BLaER1 (cell line): Measurements from ENCODE around the gene LIPH.

ENCODE experiments used
- H3K27ac ChIP-seq: shearing (Covaris generic); formaldehyde crosslinking; 2 replicates; pipeline ENCODE4 v1.8.1; 2022
- H3K27me3 ChIP-seq: shearing (Covaris generic); formaldehyde crosslinking; 2 replicates; pipeline ENCODE4 v1.8.1; 2022
- H3K36me3 ChIP-seq: shearing (Covaris generic); formaldehyde crosslinking; 2 replicates; pipeline ENCODE4 v1.8.1; 2022
- H3K4me1 ChIP-seq: shearing (Covaris generic); formaldehyde crosslinking; 2 replicates; pipeline ENCODE4 v1.8.1; 2022
- H3K4me2 ChIP-seq: shearing (Covaris generic); formaldehyde crosslinking; 2 replicates; pipeline ENCODE4 v1.8.1; 2022
- H3K4me3 ChIP-seq: shearing (Covaris generic); formaldehyde crosslinking; 2 replicates; pipeline ENCODE4 v1.8.1; 2022
- H3K9ac ChIP-seq: shearing (Covaris generic); formaldehyde crosslinking; 2 replicates; pipeline ENCODE4 v1.8.1; 2022
- H3K9me3 ChIP-seq: shearing (Covaris generic); formaldehyde crosslinking; 2 replicates; pipeline ENCODE4 v1.8.1; 2022
- H4K20me1 ChIP-seq: shearing (Covaris generic); formaldehyde crosslinking; 2 replicates; pipeline ENCODE4 v1.8.1; 2022
- Cebpa-rat ChIP-seq: shearing (Covaris generic); IDR thresholded peaks from 2 replicates; pipeline ENCODE4 v1.8.1; 2022

The LIPH gene

DNA sequence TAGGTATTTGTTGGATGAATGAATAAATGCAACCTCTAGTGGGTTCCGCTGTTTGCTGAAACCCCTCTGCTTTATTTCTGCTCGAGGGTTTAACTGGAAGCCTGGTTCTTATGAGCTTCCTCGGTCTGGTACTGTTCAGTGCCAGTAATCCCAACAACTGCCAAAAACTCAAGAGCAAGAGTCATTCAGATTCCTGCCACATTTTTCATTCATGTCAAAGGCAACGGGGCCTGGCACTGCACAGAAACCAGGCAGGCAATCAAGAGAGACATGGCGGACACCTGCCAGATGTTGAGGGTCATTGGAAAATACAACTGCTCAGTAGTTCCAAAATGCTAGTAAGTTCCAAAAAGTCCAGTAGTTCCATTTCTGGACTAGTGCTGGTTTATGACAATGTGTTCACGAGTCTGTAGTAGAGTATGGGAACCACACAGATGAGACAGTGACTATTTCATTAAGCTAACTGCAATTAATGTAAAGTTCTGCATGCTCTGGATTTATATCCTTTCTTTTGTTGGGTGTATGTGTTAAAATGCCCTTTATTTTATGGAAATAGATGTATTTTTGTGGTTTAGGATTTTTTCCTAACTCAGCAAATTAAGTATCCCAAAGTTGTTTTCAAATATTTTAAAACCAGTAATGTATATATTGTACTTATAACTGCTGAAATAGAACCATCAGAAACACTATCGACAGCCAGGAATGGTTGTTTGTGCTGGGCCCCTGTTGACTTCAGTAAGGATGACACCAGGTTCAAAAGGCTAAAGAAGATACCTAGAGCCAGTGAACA lies 30.8 kb downstream of the LIPH start:
- Histone ChIP-seq H3K27me3 (no peaks in the 10 kb centered on the region), H3K4me2 (no peak overlapping the region), H4K20me1 (no peaks in the 10 kb centered on the region), H3K36me3 (no peaks in the 10 kb centered on the region), H3K9ac (no peak overlapping the region), H3K27ac (no peak overlapping the region), H3K4me3 (no peak overlapping the region), H3K9me3 (no peaks in the 10 kb centered on the region), H3K4me1 (no peaks in the 10 kb centered on the region)
- TF ChIP-seq Cebpa-rat: no peak

DNA sequence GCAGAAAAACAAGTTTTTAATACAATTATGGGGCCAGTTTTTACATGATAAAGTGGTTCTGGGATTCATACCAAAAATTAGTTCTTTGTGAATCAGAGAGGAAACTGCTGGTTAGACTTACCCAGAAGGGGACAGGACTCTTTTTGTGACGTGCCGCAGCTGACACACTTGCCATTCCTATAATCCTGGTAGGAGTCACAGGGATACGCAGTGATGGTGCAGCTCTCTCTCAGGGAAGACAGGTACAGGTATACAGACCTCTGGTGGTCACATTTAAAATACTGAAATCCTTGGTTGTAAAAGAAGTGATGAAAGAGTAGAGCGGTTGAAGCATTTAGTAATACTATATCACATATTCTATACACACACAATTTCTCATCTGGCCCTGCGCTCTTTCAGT lies 33.4 kb downstream of the LIPH start:
- H3K4me3 ChIP-seq: no peak overlapping the region
- H3K4me2 ChIP-seq: no peak overlapping the region
- H3K9me3 ChIP-seq: no peaks in the 10 kb centered on the region
- no peak for TF ChIP-seq Cebpa-rat
- no peaks in the 10 kb centered on the region for H3K36me3 ChIP-seq
- no peak overlapping the region for H3K27ac ChIP-seq
- no peaks in the 10 kb centered on the region for H3K4me1 ChIP-seq
- no peak overlapping the region for H3K9ac ChIP-seq
- H3K27me3 ChIP-seq: no peaks in the 10 kb centered on the region
- H4K20me1 ChIP-seq: no peaks in the 10 kb centered on the region

- H3K4me3 ChIP-seq: no peak overlapping the region
- no peak overlapping the region for H3K27ac ChIP-seq
- H3K4me1 ChIP-seq: no peaks in the 10 kb centered on the region
- no peaks in the 10 kb centered on the region for H3K36me3 ChIP-seq
- H3K4me2 ChIP-seq: no peak overlapping the region
- no peaks in the 10 kb centered on the region for H3K27me3 ChIP-seq
- no peak overlapping the region for H3K9ac ChIP-seq
- no peak for TF ChIP-seq Cebpa-rat
- no peaks in the 10 kb centered on the region for H3K9me3 ChIP-seq
- no peaks in the 10 kb centered on the region for H4K20me1 ChIP-seq
These were observed 34.8 kb downstream of the LIPH start for GRCh38 chr3:185517387-185518130.

- Histone ChIP-seq H3K27ac (no peak overlapping the region), H3K4me2 (no peak overlapping the region), H3K9ac (no peak overlapping the region), H3K4me3 (no peak overlapping the region), H3K9me3 (no peaks in the 10 kb centered on the region), H4K20me1 (no peaks in the 10 kb centered on the region), H3K36me3 (no peaks in the 10 kb centered on the region), H3K27me3 (no peaks in the 10 kb centered on the region), H3K4me1 (no peaks in the 10 kb centered on the region)
- no peak for TF ChIP-seq Cebpa-rat
These were observed 40.7 kb downstream of the LIPH start for GRCh38 chr3:185511711-185512110.

GRCh38 chr3:185508335-185508991 lies 43.9 kb downstream of the LIPH start:
- Histone ChIP-seq H3K27ac (no peak overlapping the region), H3K4me3 (no peak overlapping the region), H3K36me3 (no peaks in the 10 kb centered on the region), H3K9me3 (no peaks in the 10 kb centered on the region), H3K27me3 (no peaks in the 10 kb centered on the region), H3K4me1 (no peaks in the 10 kb centered on the region), H4K20me1 (no peaks in the 10 kb centered on the region), H3K9ac (no peak overlapping the region), H3K4me2 (no peak overlapping the region)
- no peak for TF ChIP-seq Cebpa-rat

DNA sequence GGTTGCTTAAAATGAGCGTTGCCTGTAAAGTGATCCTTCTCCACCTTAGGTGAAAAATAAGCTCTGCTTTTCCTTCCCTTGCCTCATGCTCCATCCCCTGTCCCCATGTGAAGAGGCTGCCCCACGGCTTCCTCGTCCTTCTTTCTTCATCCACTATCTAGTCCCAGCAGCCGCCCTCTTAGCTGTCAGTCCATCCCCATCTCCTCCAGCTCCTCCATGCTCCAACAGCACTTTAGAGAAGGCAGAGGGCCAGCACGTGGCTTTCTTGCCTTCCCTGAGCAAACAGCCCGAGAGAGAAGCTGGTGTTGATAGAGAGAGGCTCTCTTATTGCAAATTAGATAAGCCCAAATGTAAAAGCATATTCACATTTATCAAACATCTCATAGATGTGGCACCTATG lies 44.5 kb downstream of the LIPH start:
- no peak for TF ChIP-seq Cebpa-rat

DNA sequence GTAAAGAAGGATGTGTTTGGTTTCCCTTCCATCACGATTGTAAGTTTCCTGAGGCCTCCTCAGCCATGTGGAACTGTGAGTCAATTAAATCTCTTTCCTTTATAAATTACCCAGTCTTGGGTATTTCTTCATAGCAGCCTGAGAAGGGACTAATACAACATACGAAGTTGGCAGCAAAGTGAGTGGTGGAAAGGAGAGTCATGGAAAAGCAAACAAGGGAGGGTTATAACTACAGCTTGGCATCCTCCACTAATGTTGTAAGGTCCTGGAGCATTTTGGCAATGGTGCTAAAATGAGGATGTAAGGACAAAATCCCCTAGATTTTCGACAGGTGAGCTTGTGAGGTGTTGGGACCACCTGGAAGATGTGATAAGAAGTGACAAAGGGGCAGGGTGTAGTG lies 47.8 kb downstream of the LIPH start:
- Histone ChIP-seq H4K20me1 (no peaks in the 10 kb centered on the region), H3K27ac (no peak overlapping the region), H3K9ac (no peak overlapping the region), H3K27me3 (no peaks in the 10 kb centered on the region), H3K36me3 (no peaks in the 10 kb centered on the region), H3K4me1 (0 out of 2 replicates have a peak, but pooled peaks cover under 1% of the 10 kb centered on the region), H3K4me3 (no peak overlapping the region), H3K9me3 (no peaks in the 10 kb centered on the region), H3K4me2 (no peak overlapping the region)
- no peak for TF ChIP-seq Cebpa-rat

More for the DNA sequence above, 44.5 kb downstream of the LIPH start:
- Histone ChIP-seq H3K4me2 (no peak overlapping the region), H3K27me3 (no peaks in the 10 kb centered on the region), H3K9me3 (no peaks in the 10 kb centered on the region), H4K20me1 (no peaks in the 10 kb centered on the region), H3K36me3 (no peaks in the 10 kb centered on the region), H3K9ac (no peak overlapping the region), H3K4me1 (no peaks in the 10 kb centered on the region), H3K4me3 (no peak overlapping the region), H3K27ac (no peak overlapping the region)

GRCh38 chr3:185503521-185503920 lies 48.9 kb downstream of the LIPH start:
- no peaks in the 10 kb centered on the region for H4K20me1 ChIP-seq
- H3K36me3 ChIP-seq: no peaks in the 10 kb centered on the region
- no peak overlapping the region for H3K4me3 ChIP-seq
- TF ChIP-seq Cebpa-rat: no peak
- H3K9me3 ChIP-seq: no peaks in the 10 kb centered on the region
- H3K4me2 ChIP-seq: no peak overlapping the region
- no peak overlapping the region for H3K27ac ChIP-seq
- H3K9ac ChIP-seq: no peak overlapping the region
- H3K4me1 ChIP-seq: peaks cover 6% of the 10 kb centered on the region; the same call in 1 of the 2 replicates
- no peaks in the 10 kb centered on the region for H3K27me3 ChIP-seq

DNA sequence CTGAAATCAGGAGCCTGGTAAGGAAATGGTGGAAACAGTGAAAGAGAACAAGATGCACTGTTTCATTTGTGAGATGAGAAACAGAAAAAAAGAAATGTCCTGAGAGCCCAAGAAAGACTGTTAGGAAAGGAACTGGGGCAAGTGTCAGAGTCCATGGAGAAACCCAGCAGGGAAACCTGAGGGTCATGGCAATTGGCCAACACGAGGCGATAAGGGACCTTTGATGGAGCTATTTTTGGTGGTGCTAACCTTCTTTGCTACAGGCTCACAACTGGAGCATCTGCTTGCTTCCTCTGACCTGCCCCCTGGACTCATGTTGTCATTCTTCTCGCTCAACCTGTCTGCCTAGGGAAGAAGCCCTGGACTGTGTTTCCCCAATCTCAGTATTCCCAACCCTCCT lies 49.4 kb downstream of the LIPH start:
- H3K9me3 ChIP-seq: no peaks in the 10 kb centered on the region
- TF ChIP-seq Cebpa-rat: no peak
- no peak overlapping the region for H3K4me3 ChIP-seq
- no peak overlapping the region for H3K27ac ChIP-seq
- H3K36me3 ChIP-seq: no peaks in the 10 kb centered on the region
- no peak overlapping the region for H3K9ac ChIP-seq
- no peaks in the 10 kb centered on the region for H3K27me3 ChIP-seq
- no peaks in the 10 kb centered on the region; the same call in 1 of the 2 replicates for H4K20me1 ChIP-seq
- peaks cover 6% of the 10 kb centered on the region for H3K4me1 ChIP-seq
- H3K4me2 ChIP-seq: no peak overlapping the region
